Bone marrow (tissue), 2 donors: ENCODE measurements around the gene NUDCD3.

Experiments
- DNase-seq, 2 donors: peaks; one replicate each; lab custom pipeline; 2025; lab: John Stamatoyannopoulos, UW

The NUDCD3 gene

GRCh38 chr7:44490351-44491200 lies at the start of gene NUDCD3:
Gene NUDCD3, minus strand, starts transcription at chr7:44490658. Its CDS starts 58 bp downstream, at chr7:44490600.
- DNase-seq = peak; percentile 68 to 78

GRCh38 chr7:44539669-44540506 lies 49.4 kb upstream of the NUDCD3 start:
- no peak for DNase-seq

GRCh38 chr7:44538798-44539668 lies 48.6 kb upstream of the NUDCD3 start:
- DNase-seq = no peak

GRCh38 chr7:44538093-44538797 lies 47.8 kb upstream of the NUDCD3 start:
- no peak for DNase-seq

- DNase-seq = no peak
Measured at GRCh38 chr7:44537442-44537841, 47.0 kb upstream of the NUDCD3 start.

GRCh38 chr7:44536090-44536489 lies 45.6 kb upstream of the NUDCD3 start:
- no peak for DNase-seq

- DNase-seq = no peak
Measured at GRCh38 chr7:44535348-44536064, 45.0 kb upstream of the NUDCD3 start.

- DNase-seq = peak in 1 of 2 donors; percentile 12
Measured at GRCh38 chr7:44534501-44534900, 44.0 kb upstream of the NUDCD3 start.

GRCh38 chr7:44534087-44534486 lies 43.6 kb upstream of the NUDCD3 start:
- DNase-seq = no peak

- DNase-seq = no peak
Measured at GRCh38 chr7:44533301-44534055, 43.0 kb upstream of the NUDCD3 start.

GRCh38 chr7:44531421-44532380 lies 41.2 kb upstream of the NUDCD3 start:
- no peak for DNase-seq

- no peak for DNase-seq
Measured at GRCh38 chr7:44530990-44531389, 40.5 kb upstream of the NUDCD3 start.

GRCh38 chr7:44524811-44525388 lies 34.4 kb upstream of the NUDCD3 start:
- no peak for DNase-seq

- no peak for DNase-seq
Measured at GRCh38 chr7:44522315-44522714, 31.9 kb upstream of the NUDCD3 start.

GRCh38 chr7:44521347-44522095 lies 31.1 kb upstream of the NUDCD3 start:
- DNase-seq = no peak

GRCh38 chr7:44520574-44520973 lies 30.1 kb upstream of the NUDCD3 start:
- DNase-seq = no peak

GRCh38 chr7:44519546-44519945 lies 29.1 kb upstream of the NUDCD3 start:
- no peak for DNase-seq

GRCh38 chr7:44518761-44519160 lies 28.3 kb upstream of the NUDCD3 start:
- no peak for DNase-seq
